WI38 (cell line): ENCODE results near the gene SOCS6.

ENCODE experiments used
- H3K4me3 ChIP-seq: 2 replicates; pipeline ENCODE4 v1.5.1; 2011; ENCODE audit warnings: low read depth, mild to moderate bottlenecking, control low read depth, low read length
- CTCF ChIP-seq: IDR thresholded peaks from 2 replicates; pipeline ENCODE4 v1.5.1; 2012; ENCODE audit warnings: low read depth, mild to moderate bottlenecking, control low read depth, low read length

SOCS6 gene

DNA sequence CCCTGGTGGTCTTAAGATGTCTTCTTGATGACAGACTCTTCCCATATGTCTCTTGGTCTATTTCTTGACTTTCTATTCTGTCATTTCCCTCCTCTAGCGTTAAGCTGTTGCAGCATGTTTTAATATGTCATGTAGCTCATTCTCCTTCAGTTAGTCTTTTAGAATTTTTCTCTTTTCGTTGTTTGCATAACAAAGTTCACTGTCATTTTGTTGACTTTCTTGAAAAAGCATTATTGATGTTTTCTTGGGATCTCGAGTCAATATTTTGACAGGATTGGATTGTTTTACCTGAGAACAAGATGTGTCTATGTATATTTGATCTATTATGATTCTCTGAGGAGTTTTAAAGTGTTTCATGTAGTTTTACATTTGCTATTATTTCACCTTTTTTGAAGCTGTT, 24.8 kb downstream of the SOCS6 start:
- no peak for TF ChIP-seq CTCF
- no peak overlapping the region for H3K4me3 ChIP-seq

DNA sequence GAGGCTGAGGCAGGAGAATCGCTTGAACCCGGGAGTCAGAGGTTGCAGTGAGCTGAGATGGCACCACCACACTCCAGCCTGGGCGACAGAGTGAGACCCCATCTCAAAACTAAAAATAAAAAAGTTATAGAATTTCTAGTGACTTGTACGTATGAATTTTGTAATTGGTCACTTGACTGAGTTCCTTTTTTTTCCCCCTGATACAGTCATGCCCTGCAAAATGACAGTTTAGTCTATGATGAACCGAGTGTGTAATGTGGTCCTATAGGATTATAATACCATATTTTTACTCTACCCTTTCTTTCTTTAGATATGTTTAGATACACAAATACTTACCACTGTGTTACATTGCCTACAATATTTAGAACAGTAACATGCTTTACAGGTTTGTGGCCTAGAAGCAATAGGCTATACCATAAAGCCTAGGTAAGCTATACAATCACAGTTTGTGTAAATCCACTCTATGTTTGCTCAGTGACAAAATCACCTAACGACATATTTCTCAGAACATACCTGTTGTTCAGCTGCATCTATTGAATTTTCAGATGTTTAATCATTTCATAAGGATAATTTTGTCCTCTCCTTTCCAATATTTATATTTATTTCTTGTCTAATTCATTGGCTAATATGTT, 25.4 kb downstream of the SOCS6 start:
- no peak overlapping the region for H3K4me3 ChIP-seq
- no peak for TF ChIP-seq CTCF

DNA sequence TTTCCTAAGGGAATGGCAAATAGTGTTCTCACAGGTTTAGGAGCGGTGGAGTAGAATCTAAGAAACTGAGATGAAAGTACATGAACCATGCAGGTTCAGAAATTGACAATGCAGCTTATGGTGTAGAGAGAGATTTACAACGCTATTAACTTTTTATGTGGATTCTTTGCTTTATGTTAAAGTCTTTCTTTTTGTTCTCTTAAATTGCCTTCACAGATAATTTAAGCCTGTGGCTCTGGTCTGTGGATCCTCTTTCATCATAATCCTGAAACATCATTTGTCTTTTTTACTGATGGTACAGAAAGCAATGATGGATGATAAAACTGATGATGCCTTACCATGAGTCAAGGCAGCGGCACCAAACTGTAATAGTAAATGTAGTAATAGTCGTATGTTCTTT, 30.3 kb downstream of the SOCS6 start:
- H3K4me3 ChIP-seq = no peak overlapping the region
- TF ChIP-seq CTCF = no peak

DNA sequence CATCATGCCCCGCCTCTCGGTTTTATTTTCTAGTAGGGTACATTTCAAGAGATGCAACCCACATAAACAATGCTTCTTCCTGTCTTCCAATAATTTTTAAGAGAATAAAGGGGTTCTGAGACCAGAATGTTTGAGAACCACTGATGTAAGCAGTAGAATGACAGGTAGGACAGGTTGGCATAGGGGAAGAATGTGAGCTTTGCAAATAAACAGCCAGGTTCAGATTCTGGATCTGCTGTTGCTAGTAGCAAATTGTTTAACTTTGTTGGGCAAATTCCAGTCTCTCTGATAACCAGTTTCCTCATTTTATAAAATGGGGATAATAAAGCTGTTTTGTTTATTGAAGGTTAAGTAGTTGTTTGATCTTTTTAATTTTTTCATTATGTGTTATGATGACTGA, 32.8 kb downstream of the SOCS6 start:
- H3K4me3 ChIP-seq = no peak overlapping the region
- no peak for TF ChIP-seq CTCF

GRCh38 chr18:70322385-70322784, 33.5 kb downstream of the SOCS6 start:
- H3K4me3 ChIP-seq = no peak overlapping the region
- no peak for TF ChIP-seq CTCF

GRCh38 chr18:70322928-70323327, 34.1 kb downstream of the SOCS6 start:
- H3K4me3 ChIP-seq = no peak overlapping the region
- no peak for TF ChIP-seq CTCF

GRCh38 chr18:70324897-70325296, 36.1 kb downstream of the SOCS6 start:
- no peak overlapping the region for H3K4me3 ChIP-seq
- TF ChIP-seq CTCF = no peak
